Caco-2 (cell line): Measurements from ENCODE around the gene TEX14. TPM values are rescaled to one million over a fixed set of nuclear protein-coding genes. Genes with fewer than 3 reads are reported as not detected.
"Not testable (repeated sequence)": the region's sequence is repeated elsewhere in the genome, so short reads cannot be mapped to it uniquely, and the experiment has no call there.

Source experiments
- BruUV-seq: library from RNA; stranded (reverse); fragments of 400-500 nt; replicated peaks from 2 replicates; lab custom pipeline; 2021; lab: Mats Ljungman, UMichigan
- CTCF ChIA-PET: fragments of 300-600 bp; sonication (Branson Sonifier 250); formaldehyde crosslinking; loops from one replicate; lab custom pipeline; 2022; ENCODE audit warnings: antibody characterized with exemption; lab: Charles Lee
- POLR2A ChIA-PET: fragments of 300-600 bp; sonication (Branson Sonifier 250); formaldehyde crosslinking; loops from one replicate; lab custom pipeline; 2022; ENCODE audit warnings: antibody characterized with exemption; lab: Charles Lee
- DNase-seq, 2 experiments: peaks; one replicate each; pipeline versions ENCODE4 v3.0.0 to v3.0.0-alpha.2; 2020 to 2022
- H3K27me3 ChIP-seq: replicated peaks from 2 replicates; pipeline ENCODE4 v1.6.0; 2011; ENCODE audit warnings: low read length; ENCODE audit not compliant: control insufficient read depth, insufficient read depth
- H3K36me3 ChIP-seq: 2 replicates; pipeline ENCODE4 v1.5.1; 2011; ENCODE audit warnings: low read length; ENCODE audit not compliant: control insufficient read depth, insufficient read depth
- H3K4me1 ChIP-seq: fragments of 250-450 bp; sonication (Bioruptor Pico); 2 replicates; pipeline ENCODE4 v1.5.1; 2020; ENCODE audit warnings: mild to moderate bottlenecking
- H3K4me3 ChIP-seq: 2 replicates; pipeline ENCODE4 v1.5.1; 2011; ENCODE audit warnings: low read depth, mild to moderate bottlenecking, control low read depth, low read length
- H3K9me3 ChIP-seq: fragments of 250-450 bp; sonication (Bioruptor Pico); 2 replicates; pipeline ENCODE4 v1.5.1; 2020; ENCODE audit warnings: mild to moderate bottlenecking, moderate library complexity
- H3K27ac Mint-ChIP-seq: one replicate; pipeline ENCODE4 v1.8.0; 2022; ENCODE audit warnings: mixed read lengths; ENCODE audit not compliant: unreplicated experiment
- H3K27me3 Mint-ChIP-seq: one replicate; pipeline ENCODE4 v1.8.0; 2022; ENCODE audit warnings: mixed read lengths; ENCODE audit not compliant: insufficient read depth, unreplicated experiment
- H3K36me3 Mint-ChIP-seq: one replicate; pipeline ENCODE4 v1.8.0; 2022; ENCODE audit warnings: mild to moderate bottlenecking, mixed read lengths; ENCODE audit not compliant: insufficient read depth, unreplicated experiment
- H3K4me1 Mint-ChIP-seq: one replicate; pipeline ENCODE4 v1.8.0; 2022; ENCODE audit warnings: low read depth, mixed read lengths; ENCODE audit not compliant: unreplicated experiment
- H3K4me3 Mint-ChIP-seq: one replicate; pipeline ENCODE4 v1.8.0; 2022; ENCODE audit warnings: mild to moderate bottlenecking, moderate library complexity, mixed read lengths; ENCODE audit not compliant: unreplicated experiment
- H3K9me3 Mint-ChIP-seq: one replicate; pipeline ENCODE4 v1.8.0; 2022; ENCODE audit warnings: mixed read lengths; ENCODE audit not compliant: unreplicated experiment
- CTCF ChIP-seq, 2 experiments: fragments of 200-600 bp in 1 of 2; IDR thresholded peaks; 1 replicate in 1 of 2; 2 replicates in 1 of 2; pipeline versions ENCODE4 v1.5.1 to v1.8.0; 2011 to 2022; ENCODE audit warnings: antibody characterized with exemption in 1 of 2, control low read depth in 1 of 2, inconsistent platforms in 1 of 2, low read depth in 1 of 2, low read length in 1 of 2, mild to moderate bottlenecking in 1 of 2, moderate library complexity in 1 of 2; ENCODE audit not compliant: insufficient read depth in 1 of 2, severe bottlenecking in 1 of 2, unreplicated experiment in 1 of 2
- intact Hi-C: fragments of 100-400 bp; cut with micrococcal nuclease; formaldehyde crosslinking; loops from one replicate; pipeline ENCODE4 v1.10.0; 2022; ENCODE audit not compliant: unreplicated experiment
- total RNA-seq: library from RNA; stranded (reverse); gene quantifications from 2 replicates; pipeline ENCODE4 v1.2.3, GENCODE V29; 2022

The TEX14 gene
- total RNA-seq, 1 experiment from 2014 or later, result 0.54 TPM

- H3K27me3 Mint-ChIP-seq, result no peaks in the 10 kb centered on the region
Measured at GRCh38 chr17:58688521-58688920, 3.3 kb downstream of the TEX14 start.

GRCh38 chr17:58686980-58687379 lies 4.9 kb downstream of the TEX14 start:
- Mint-ChIP-seq H3K4me3 (no peak overlapping the region), H3K36me3 (peaks cover 5% of the 10 kb centered on the region), H3K27ac (peak overlapping the region; percentile 49), H3K4me1 (peaks cover 18% of the 10 kb centered on the region), H3K27me3 (no peaks in the 10 kb centered on the region), H3K9me3 (no peaks in the 10 kb centered on the region)
- CTCF ChIA-PET, result no interaction called here
- DNase-seq, result peak; percentile 83 to 91
- Histone ChIP-seq H3K4me1 (peaks cover 18% of the 10 kb centered on the region), H3K27me3 (no peaks in the 10 kb centered on the region), H3K9me3 (no peaks in the 10 kb centered on the region), H3K36me3 (no peaks in the 10 kb centered on the region), H3K4me3 (no peak overlapping the region)
- intact Hi-C loops, result loop anchor here (1.0 to 10.0 kb wide), 2 partner anchors 8 to 52 kb away; no protein-coding TSS in a partner anchor
- POLR2A ChIA-PET, result interaction anchor here (1.2 kb wide), 1 partner anchor 55 kb away, joined by 5 read pairs; no protein-coding TSS in a partner anchor
- no TSS peak for BruUV-seq
- no peak for TF ChIP-seq CTCF (IDR thresholded peaks at IDR 0.05; ENCODE audit: insufficient read depth in 1 of 2, low read depth in 1 of 2, low read length in 1 of 2, severe bottlenecking in 1 of 2, unreplicated experiment in 1 of 2)

More at GRCh38 chr17:58688521-58688920, 3.3 kb downstream of the TEX14 start:
- BruUV-seq, result no TSS peak
- peaks cover 18% of the 10 kb centered on the region for H3K4me1 Mint-ChIP-seq
- H3K27ac Mint-ChIP-seq, result no peak overlapping the region
- ChIA-PET CTCF (no interaction called here), POLR2A (no interaction called here)
- Histone ChIP-seq H3K9me3 (no peaks in the 10 kb centered on the region), H3K4me3 (no peak overlapping the region), H3K36me3 (no peaks in the 10 kb centered on the region), H3K4me1 (peaks cover 21% of the 10 kb centered on the region), H3K27me3 (no peaks in the 10 kb centered on the region)
- H3K36me3 Mint-ChIP-seq, result peaks cover 19% of the 10 kb centered on the region
- no peak for DNase-seq
- H3K4me3 Mint-ChIP-seq, result no peak overlapping the region
- no peak for TF ChIP-seq CTCF (IDR thresholded peaks at IDR 0.05; ENCODE audit: insufficient read depth in 1 of 2, low read depth in 1 of 2, low read length in 1 of 2, severe bottlenecking in 1 of 2, unreplicated experiment in 1 of 2)
- intact Hi-C loops, result loop anchor here (10.0 kb wide), 1 partner anchor 54 kb away; no protein-coding TSS in a partner anchor
- no peaks in the 10 kb centered on the region for H3K9me3 Mint-ChIP-seq

- CTCF ChIA-PET, H3K9me3 ChIP-seq, H3K36me3 Mint-ChIP-seq, BruUV-seq, H3K36me3 ChIP-seq, H3K4me3 Mint-ChIP-seq, DNase-seq, H3K27me3 Mint-ChIP-seq, H3K27me3 ChIP-seq, H3K9me3 Mint-ChIP-seq, H3K4me3 ChIP-seq, H3K27ac Mint-ChIP-seq, POLR2A ChIA-PET: not testable (repeated sequence)
- intact Hi-C loops, result loop anchor here (10.0 kb wide), 1 partner anchor 50 kb away; no protein-coding TSS in a partner anchor
- peaks cover 25% of the 10 kb centered on the region for H3K4me1 Mint-ChIP-seq
- H3K4me1 ChIP-seq, result peaks cover 23% of the 10 kb centered on the region
Measured at GRCh38 chr17:58684462-58684861, 7.4 kb downstream of the TEX14 start.
